ENCODE measurements around the gene CBL. TPM values are rescaled to one million over a fixed set of nuclear protein-coding genes. Genes with fewer than 3 reads are reported as not detected.

Gene CBL
- total RNA-seq, 2 experiments from 2014 or later: 43.6 to 43.7 TPM

DNA sequence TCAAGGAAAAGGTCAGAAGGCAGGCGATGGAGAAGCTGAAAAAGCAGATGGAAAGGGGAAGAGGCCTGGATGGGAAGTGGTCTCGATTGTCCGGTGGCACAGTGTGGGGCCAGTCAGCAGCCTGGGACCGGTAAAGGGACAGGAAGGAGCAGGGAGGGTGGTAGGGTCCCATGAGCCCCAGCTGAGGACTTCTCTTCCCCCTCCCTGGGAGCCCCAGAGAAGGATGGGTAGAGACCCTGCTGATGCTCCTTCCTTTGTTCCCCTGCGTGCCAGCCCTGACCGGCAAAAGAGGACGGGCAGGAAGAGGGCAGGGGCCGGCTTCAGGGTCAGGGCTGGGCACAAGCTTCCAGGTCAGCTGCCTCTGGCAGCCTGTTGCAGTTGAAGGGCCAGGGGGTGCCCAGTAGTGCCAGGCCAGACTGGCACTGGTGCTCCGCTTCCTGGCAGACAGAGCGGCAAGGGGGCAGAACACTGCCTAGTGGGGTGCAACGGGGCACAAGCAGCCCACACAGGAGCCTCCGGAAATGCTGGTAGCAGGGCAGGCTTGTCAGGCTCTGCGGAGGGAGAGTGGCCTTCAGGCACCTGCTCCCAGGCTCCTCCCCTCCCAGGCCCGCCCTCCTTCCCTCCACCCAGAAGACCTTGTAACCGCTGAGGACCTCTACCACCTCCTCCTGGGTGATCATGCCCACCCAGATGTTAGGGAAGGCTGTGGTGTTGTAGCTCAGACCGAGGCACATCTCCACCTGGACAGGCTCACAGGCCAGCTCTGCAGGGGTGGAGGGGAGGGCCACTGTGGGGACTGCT, 135.3 kb downstream of the CBL start:
- no peak for DNase-seq
- Mint-ChIP-seq H3K27me3 (ENCODE audit: low read depth) (peaks cover 33% of the 10 kb centered on the region), H3K27ac (no peak overlapping the region), H3K36me3 (ENCODE audit: low read depth) (peaks cover 14% of the 10 kb centered on the region), H3K9me3 (ENCODE audit: insufficient read depth) (no peaks in the 10 kb centered on the region), H3K4me3 (no peak overlapping the region), H3K4me1 (ENCODE audit: low read depth) (peaks cover 35% of the 10 kb centered on the region)
- CTCF ChIA-PET: interaction anchor here (1.1 to 5.1 kb wide), 4 partner anchors 15 to 133 kb away, joined by 3 to 96 read pairs (median 6); no protein-coding TSS in a partner anchor
- no peak for ATAC-seq
- POLR2A ChIA-PET: no interaction called here

DNA sequence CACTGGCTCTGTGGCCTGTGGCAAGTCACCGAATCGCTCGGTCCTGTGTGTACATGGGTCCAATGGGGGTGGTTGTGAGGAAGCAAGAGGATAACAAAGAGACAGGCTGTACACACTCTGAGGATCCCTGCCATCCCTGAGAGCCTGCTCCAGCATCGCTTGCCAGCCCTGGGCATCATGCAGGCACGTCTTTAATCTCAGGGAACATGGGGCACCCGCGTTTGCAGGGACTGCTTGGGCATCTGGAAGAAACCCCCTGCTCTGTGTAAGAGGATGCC, 135.8 kb downstream of the CBL start:
- DNase-seq (no peak), ATAC-seq (no peak)
- no peak overlapping the region for H3K27ac Mint-ChIP-seq
- H3K4me3 Mint-ChIP-seq: no peak overlapping the region
- CTCF ChIA-PET: interaction anchor here (3.2 kb wide), 1 partner anchor 14 kb away, joined by 21 read pairs; no protein-coding TSS in a partner anchor
- peaks cover 36% of the 10 kb centered on the region for H3K27me3 Mint-ChIP-seq (ENCODE audit: low read depth)
- H3K36me3 Mint-ChIP-seq (ENCODE audit: low read depth): peaks cover 9% of the 10 kb centered on the region
- no peaks in the 10 kb centered on the region for H3K9me3 Mint-ChIP-seq (ENCODE audit: insufficient read depth)
- POLR2A ChIA-PET: no interaction called here
- H3K4me1 Mint-ChIP-seq (ENCODE audit: low read depth): peaks cover 30% of the 10 kb centered on the region

DNA sequence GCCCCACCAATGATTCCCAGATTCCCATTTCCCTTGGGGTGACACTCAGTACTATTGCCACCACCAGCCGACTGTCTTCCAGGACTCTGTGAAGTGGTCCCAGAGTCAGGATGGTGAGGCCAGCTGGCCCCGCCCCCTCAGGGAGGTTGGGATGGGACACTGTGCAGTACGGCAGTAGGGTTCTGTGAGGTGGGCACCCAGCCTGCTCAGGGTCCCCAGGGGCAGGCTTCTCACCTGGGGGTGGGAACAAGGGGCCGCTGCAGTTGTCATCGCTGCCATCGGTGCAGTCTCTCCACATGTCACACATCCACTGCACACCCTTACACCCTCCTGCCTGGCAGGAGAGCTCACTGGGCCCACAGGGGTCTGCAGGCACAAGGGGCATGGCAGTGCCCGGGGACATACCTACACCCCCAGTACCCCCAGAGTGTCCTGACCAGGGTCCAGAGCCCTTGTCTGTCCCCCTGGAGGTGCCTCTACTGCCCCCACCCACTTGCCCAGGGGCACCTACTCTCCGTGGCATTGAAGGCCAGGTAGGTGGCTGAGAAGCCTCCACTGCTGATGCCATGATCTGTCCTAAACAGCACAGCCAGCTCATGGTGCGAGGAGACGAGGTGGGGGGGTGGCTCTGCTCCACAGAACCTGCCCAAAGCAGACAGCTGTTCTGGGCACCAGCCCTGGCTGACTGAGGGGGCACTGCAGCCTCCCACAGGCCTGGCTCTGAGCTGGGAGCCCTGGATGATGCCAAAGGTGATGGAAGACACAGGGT, 136.4 kb downstream of the CBL start:
- Mint-ChIP-seq H3K27ac (no peak overlapping the region), H3K36me3 (ENCODE audit: low read depth) (peaks cover 3% of the 10 kb centered on the region), H3K4me3 (no peak overlapping the region), H3K27me3 (ENCODE audit: low read depth) (peaks cover 36% of the 10 kb centered on the region), H3K4me1 (ENCODE audit: low read depth) (peaks cover 24% of the 10 kb centered on the region), H3K9me3 (ENCODE audit: insufficient read depth) (no peaks in the 10 kb centered on the region)
- ChIA-PET CTCF (interaction anchor here (1.8 to 3.2 kb wide), 2 partner anchors 13 to 22 kb away, joined by 5 to 21 read pairs; no protein-coding TSS in a partner anchor), POLR2A (no interaction called here)
- ATAC-seq (no peak), DNase-seq (no peak)

DNA sequence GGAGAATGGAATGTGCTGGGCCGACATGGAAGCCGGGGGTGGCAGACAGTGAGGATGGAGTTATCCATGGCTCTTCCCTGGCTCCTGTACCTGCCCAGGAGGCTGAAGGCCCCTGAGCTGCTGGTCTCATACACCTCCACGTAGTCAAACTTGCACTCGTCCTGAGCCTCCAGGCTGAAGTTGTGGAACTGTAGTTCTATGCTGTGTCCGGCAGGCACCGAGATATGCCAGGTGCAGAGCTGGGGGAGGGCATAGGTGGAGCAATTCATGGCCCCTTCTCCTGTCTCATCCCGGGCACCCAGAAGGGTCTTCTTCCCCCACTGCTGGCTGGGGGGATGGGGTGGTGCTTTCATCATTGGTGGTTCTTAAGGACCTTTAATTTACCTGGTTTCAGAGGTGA, 137.6 kb downstream of the CBL start:
- ChIA-PET POLR2A (no interaction called here), CTCF (interaction anchor here (1.2 to 3.2 kb wide), 3 partner anchors 12 to 38 kb away, joined by 4 to 21 read pairs (median 5); partner anchors contain the start of gene USP2)
- H3K4me3 Mint-ChIP-seq: no peak overlapping the region
- no peaks in the 10 kb centered on the region for H3K9me3 Mint-ChIP-seq (ENCODE audit: insufficient read depth)
- H3K36me3 Mint-ChIP-seq (ENCODE audit: low read depth): peaks cover 1% of the 10 kb centered on the region
- H3K4me1 Mint-ChIP-seq (ENCODE audit: low read depth): peaks cover 14% of the 10 kb centered on the region
- H3K27ac Mint-ChIP-seq: no peak overlapping the region
- H3K27me3 Mint-ChIP-seq (ENCODE audit: low read depth): peaks cover 36% of the 10 kb centered on the region
- DNase-seq (no peak), ATAC-seq (no peak)

DNA sequence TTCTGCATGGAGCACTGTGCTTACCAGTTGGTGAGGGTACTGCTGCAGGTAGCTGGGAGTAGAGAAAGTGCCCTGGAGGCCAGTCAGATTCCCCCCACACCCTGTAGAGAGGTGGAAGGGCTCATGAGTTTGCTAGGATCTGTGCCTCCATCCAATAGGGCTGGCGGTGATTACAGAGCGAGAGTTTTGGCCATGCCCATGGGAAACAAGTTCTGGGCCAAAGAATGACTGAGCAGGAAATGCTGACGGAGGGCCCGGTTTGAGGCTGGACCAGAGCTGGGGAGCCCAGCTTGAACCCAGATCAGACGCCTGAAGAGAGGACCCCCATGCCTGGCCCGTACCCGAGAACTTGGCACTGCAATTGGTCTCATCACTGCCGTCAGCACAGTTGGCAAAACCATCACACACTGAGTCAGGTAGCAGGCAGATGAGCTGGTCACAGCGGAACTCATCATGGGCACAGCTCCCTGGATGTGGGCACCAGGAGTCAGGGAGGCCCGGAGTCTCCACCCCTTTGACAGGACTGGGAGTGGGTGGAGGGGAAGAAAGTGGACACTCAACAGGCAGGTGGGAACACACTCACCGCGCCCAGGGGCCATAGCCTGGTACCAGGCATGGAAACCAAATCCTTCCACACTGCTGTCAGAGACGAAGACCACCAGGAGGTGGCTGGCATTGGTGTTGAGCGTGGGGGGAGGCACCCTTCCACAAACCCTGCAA, 138.3 kb downstream of the CBL start:
- ATAC-seq (no peak), DNase-seq (no peak)
- Mint-ChIP-seq H3K9me3 (ENCODE audit: insufficient read depth) (no peaks in the 10 kb centered on the region), H3K27ac (no peak overlapping the region), H3K4me1 (ENCODE audit: low read depth) (peaks cover 8% of the 10 kb centered on the region), H3K36me3 (ENCODE audit: low read depth) (no peaks in the 10 kb centered on the region), H3K4me3 (no peak overlapping the region), H3K27me3 (ENCODE audit: low read depth) (peaks cover 29% of the 10 kb centered on the region)
- POLR2A ChIA-PET: no interaction called here
- CTCF ChIA-PET: interaction anchor here (1.2 to 3.2 kb wide), 3 partner anchors 11 to 37 kb away, joined by 4 to 21 read pairs (median 5); partner anchors contain the start of gene USP2

DNA sequence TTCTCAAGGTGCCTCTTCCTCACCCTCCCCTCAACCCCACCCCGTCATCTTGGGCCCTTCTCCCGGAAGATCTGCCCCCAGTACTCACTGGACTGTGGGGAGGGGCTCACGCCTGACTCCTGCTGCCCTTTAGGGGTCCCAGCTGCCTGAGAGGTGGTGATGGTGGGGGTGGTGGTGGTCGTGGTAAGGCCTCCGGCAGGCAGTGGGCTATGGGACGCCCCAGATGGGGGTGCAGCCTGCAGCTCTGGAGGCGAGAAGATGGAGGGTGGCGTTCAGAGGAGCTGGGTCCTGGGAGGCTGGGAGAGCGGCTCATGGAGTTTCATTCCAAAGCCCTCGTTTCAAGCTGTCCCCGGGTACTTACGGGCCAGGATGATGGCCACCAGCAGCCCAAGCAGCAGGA, 139.5 kb downstream of the CBL start:
- Mint-ChIP-seq H3K36me3 (ENCODE audit: low read depth) (no peaks in the 10 kb centered on the region), H3K9me3 (ENCODE audit: insufficient read depth) (no peaks in the 10 kb centered on the region), H3K4me3 (no peak overlapping the region), H3K27me3 (ENCODE audit: low read depth) (peaks cover 28% of the 10 kb centered on the region), H3K27ac (no peak overlapping the region), H3K4me1 (ENCODE audit: low read depth) (peaks cover 17% of the 10 kb centered on the region)
- DNase-seq (no peak), ATAC-seq (no peak)
- ChIA-PET POLR2A (no interaction called here), CTCF (interaction anchor here (4.3 kb wide), 1 partner anchor 11 kb away, joined by 35 read pairs; no protein-coding TSS in a partner anchor)

DNA sequence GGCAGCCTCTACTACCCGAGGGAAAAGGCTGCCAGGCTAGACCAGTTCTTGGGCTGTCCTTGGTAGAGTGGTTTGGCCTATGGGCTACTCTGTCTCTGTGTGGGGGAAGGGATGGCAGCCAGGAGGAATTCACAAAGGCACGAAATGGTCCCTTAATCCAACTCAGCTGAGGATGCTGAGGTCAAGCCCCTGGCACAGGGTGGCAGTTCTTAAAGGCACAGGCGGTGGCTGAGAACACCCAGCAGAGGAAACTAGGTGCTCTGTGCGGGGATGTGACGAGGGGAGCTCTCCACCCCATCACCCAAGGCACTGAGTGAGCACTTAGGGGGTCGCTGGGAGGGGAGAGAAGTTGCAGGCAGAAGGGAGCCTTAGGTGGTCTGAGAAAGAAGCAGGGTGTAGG, 140.5 kb downstream of the CBL start, which contains the start of gene MFRP:
MFRP (minus strand) TSS at position 101 of the 400 bp plus-strand sequence. CDS start 192 bp downstream, outside the sequence.
- POLR2A ChIA-PET: no interaction called here

DNA sequence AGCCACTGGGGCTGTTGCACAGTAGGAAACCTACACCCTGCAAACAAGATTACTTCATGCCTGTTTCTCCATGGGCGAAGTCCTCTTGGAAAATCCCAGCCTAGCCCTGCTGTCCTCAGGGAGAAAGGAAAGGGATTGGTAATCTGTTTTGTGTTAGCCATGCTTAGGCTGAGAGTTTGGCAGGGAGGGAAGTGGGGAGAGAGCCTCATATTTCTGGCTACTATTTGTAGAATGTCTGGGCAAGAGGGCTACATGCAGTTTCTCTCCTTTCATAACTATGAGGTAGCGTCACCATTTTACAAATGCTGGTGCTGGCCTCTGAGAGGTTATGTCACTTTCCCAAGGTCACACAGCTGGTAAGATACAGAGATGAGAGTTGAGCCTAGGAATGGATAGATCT, 141.1 kb downstream of the CBL start:
- H3K27me3 Mint-ChIP-seq (ENCODE audit: low read depth): peaks cover 20% of the 10 kb centered on the region
- peaks cover 12% of the 10 kb centered on the region for H3K4me1 Mint-ChIP-seq (ENCODE audit: low read depth)
- H3K36me3 Mint-ChIP-seq (ENCODE audit: low read depth): no peaks in the 10 kb centered on the region
- ChIA-PET POLR2A (no interaction called here), CTCF (interaction anchor here (0.6 to 4.3 kb wide), 3 partner anchors 9 to 118 kb away, joined by 3 to 35 read pairs (median 9); no protein-coding TSS in a partner anchor)
- H3K4me3 Mint-ChIP-seq: no peak overlapping the region
- ATAC-seq: no peak
- no peak for DNase-seq
- no peak overlapping the region for H3K27ac Mint-ChIP-seq
- H3K9me3 Mint-ChIP-seq (ENCODE audit: insufficient read depth): no peaks in the 10 kb centered on the region

More for the DNA sequence above, 140.5 kb downstream of the CBL start, which contains the start of gene MFRP:
- ATAC-seq (no peak), DNase-seq (no peak)
- Mint-ChIP-seq H3K36me3 (ENCODE audit: low read depth) (no peaks in the 10 kb centered on the region), H3K27ac (no peak within 1 kb of the TSS), H3K9me3 (ENCODE audit: insufficient read depth) (no peaks in the 10 kb centered on the region), H3K27me3 (ENCODE audit: low read depth) (peaks cover 20% of the 10 kb centered on the region), H3K4me3 (no peak within 1 kb of the TSS), H3K4me1 (ENCODE audit: low read depth) (peaks cover 12% of the 10 kb centered on the region)
- CTCF ChIA-PET: interaction anchor here (4.3 kb wide), 1 partner anchor 10 kb away, joined by 35 read pairs; no protein-coding TSS in a partner anchor

DNA sequence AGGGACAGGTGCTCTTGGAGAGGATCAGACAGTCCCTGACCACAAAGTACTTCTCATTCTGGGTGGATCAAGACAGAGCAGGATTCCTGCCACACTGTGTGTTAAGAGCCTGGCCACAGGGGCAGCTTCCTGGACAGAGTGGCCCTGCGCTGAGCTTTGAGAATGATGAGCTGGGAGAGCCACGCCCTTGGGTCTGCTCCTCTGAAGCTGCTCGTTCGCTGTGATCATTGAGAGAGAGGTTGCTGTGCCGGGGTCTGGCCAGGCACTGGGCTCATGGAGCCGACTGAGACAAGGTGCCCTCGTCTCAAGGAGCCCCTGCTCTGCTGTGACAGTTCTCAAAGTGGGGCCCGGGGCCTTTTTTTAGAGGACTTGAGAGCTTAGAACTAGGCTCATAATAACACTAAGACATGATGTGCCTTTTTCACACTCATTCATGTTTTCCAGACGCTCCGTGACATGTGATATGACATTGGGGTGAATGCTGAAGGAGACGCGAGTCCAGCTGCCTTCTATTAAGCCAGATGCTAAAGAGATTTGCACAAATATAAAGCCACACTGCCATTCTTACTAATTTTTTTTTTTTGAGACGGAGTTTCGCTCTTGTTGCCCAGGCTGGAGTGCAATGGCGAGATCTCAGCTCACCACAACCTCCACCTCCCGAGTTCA, 141.9 kb downstream of the CBL start:
- POLR2A ChIA-PET: no interaction called here

DNA sequence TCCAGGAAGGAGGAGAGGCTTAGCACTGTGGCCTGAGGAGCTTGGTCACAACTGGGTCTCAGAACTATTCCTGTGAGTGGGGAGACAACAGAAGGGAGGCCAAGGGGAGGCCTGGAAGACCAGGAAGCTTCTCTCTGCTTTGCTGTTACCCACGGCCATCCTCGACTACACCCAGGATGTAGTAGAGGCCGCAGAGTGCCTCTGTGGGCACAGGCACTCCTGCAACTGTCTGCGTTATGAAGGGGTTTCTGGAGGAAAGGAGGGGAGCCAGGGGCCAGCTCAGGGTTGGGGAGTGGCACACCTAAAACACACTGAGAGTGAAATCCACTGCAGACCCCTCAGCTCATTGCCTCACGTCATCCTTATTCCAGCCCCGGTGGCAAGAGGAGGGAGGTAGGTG, 144.2 kb downstream of the CBL start:
- DNase-seq: no peak
- Mint-ChIP-seq H3K9me3 (ENCODE audit: insufficient read depth) (no peaks in the 10 kb centered on the region), H3K27me3 (ENCODE audit: low read depth) (peaks cover 23% of the 10 kb centered on the region), H3K27ac (peak overlapping the region; percentile 81), H3K36me3 (ENCODE audit: low read depth) (no peaks in the 10 kb centered on the region), H3K4me3 (no peak overlapping the region), H3K4me1 (ENCODE audit: low read depth) (peaks cover 12% of the 10 kb centered on the region)
- peak; percentile 48 for ATAC-seq
- POLR2A ChIA-PET: no interaction called here
- CTCF ChIA-PET: interaction anchor here (0.9 to 1.5 kb wide), 5 partner anchors 10 to 31 kb away, joined by 3 to 7 read pairs (median 4); partner anchors contain the start of gene USP2

More for the DNA sequence above, 141.9 kb downstream of the CBL start:
- Mint-ChIP-seq H3K36me3 (ENCODE audit: low read depth) (no peaks in the 10 kb centered on the region), H3K27ac (no peak overlapping the region), H3K4me1 (ENCODE audit: low read depth) (peaks cover 12% of the 10 kb centered on the region), H3K27me3 (ENCODE audit: low read depth) (peaks cover 21% of the 10 kb centered on the region), H3K4me3 (no peak overlapping the region), H3K9me3 (ENCODE audit: insufficient read depth) (no peaks in the 10 kb centered on the region)
- CTCF ChIA-PET: interaction anchor here (0.6 to 4.3 kb wide), 7 partner anchors 8 to 119 kb away, joined by 3 to 35 read pairs (median 4); no protein-coding TSS in a partner anchor
- ATAC-seq (no peak), DNase-seq (no peak)

DNA sequence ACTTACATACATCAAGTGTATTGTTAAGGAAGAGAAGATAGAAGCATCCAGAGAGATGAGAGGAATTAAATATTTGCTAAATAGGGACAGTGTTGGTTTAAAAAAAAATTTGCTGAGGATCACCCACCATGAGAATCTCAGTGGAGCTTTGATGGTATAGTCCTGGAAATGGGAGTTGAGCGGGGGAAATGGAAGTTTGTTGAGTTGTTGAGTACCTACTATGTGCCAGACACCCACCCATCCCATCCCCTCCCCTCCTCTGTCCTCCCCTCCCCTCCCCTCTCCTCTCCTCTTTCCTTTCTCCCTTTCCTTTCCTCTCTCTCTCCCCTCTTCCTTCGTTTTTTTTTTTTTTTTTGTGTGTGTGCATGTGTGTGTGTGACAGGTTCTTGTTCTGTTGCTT, 145.1 kb downstream of the CBL start:
- CTCF ChIA-PET: interaction anchor here (0.6 to 1.5 kb wide), 2 partner anchors 27 to 31 kb away, joined by 3 read pairs; no protein-coding TSS in a partner anchor
- H3K36me3 Mint-ChIP-seq (ENCODE audit: low read depth): no peaks in the 10 kb centered on the region
- H3K27ac Mint-ChIP-seq: no peak overlapping the region
- POLR2A ChIA-PET: no interaction called here
- peaks cover 15% of the 10 kb centered on the region for H3K4me1 Mint-ChIP-seq (ENCODE audit: low read depth)
- no peaks in the 10 kb centered on the region for H3K9me3 Mint-ChIP-seq (ENCODE audit: insufficient read depth)
- no peak overlapping the region for H3K4me3 Mint-ChIP-seq
- DNase-seq (no peak), ATAC-seq (no peak)
- H3K27me3 Mint-ChIP-seq (ENCODE audit: low read depth): peaks cover 27% of the 10 kb centered on the region

All from activated CD8-positive, alpha-beta T cell treated with anti-CD3 and anti-CD28 coated beads, Interleukin-2, amount 10 ng/mL, durations not matched to agents 7 days and 5 days (primary cell).